Measurements from ENCODE around the gene GJD4.

GJD4 gene

DNA sequence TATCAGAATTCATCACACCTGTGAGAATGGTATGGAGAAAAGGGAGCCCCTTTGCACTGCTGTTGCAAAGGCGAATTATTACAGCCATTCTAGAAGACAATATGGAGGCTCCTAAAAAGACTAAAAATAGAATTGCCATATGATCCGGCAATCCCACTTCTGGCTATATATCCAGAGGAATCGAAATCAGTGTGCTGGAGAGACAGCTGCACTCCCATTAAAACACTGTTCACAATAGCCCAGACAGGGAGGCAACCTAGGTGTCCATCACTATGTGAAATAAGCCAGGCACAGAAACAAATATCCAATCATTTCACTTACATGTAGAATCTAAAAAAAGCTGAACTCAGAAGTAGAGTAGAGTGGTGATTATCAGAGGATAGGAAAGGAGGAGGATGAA is 26.0 kb upstream of the GJD4 start:
- no peak overlapping the region for H3K9ac ChIP-seq (ENCODE audit: insufficient read length, low read depth)
- H3K27me3 ChIP-seq (ENCODE audit: insufficient read depth, insufficient read length), result no peaks in the 10 kb centered on the region
- no peaks in the 10 kb centered on the region for H3K4me1 ChIP-seq (ENCODE audit: insufficient read depth, insufficient read length)
- DNase-seq (ENCODE audit: low read depth, low spot score), result no peak
- TF ChIP-seq YY1 (IDR thresholded peaks at IDR 0.05; ENCODE audit: insufficient read depth, insufficient read length) (no peak), ZNF274 (IDR thresholded peaks at IDR 0.05; ENCODE audit: low read depth, low read length) (no peak), SUZ12 (IDR thresholded peaks at IDR 0.05; ENCODE audit: extremely low read depth, insufficient read depth, insufficient read length) (no peak)
- no peaks in the 10 kb centered on the region for H3K36me3 ChIP-seq (ENCODE audit: insufficient read depth, insufficient read length, low read length)
- H3K4me3 ChIP-seq (ENCODE audit: insufficient read length, low read depth), result no peak overlapping the region
- H3K9me3 ChIP-seq (ENCODE audit: insufficient read depth, low read length), result no peaks in the 10 kb centered on the region

DNA sequence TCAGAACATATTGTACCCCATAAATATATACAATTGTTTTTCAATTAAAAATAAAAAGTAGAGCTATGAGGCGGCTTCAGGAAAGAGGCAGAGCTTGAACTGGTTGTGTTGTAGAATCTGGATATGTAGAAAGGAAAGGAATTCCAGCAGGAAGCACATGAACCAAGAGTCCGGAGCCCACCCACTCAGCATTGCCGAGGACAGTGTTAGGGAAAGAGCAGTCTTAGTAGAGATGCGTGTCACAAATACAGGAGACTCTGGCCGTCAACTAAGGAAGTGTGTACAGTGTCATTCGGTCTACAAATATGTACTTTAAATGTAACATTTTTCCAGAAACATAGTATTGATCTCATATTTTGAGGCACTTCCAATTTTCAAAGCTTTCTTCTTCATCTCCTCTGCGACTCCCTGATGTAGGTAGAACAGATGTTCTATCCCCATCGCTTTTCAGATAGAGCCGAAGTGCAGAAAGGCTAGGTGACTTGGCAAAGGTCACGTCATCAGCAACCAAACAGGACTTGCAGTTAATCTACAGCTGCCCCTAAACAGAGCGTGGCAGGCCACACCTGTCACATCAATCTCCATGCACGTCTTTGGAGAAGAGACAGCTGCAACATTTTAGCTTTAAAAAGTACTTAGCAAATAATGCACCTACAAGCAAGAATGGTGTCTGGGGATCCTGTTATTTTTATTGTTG is 25.3 kb upstream of the GJD4 start:
- H3K36me3 ChIP-seq (ENCODE audit: insufficient read depth, insufficient read length, low read length), result no peaks in the 10 kb centered on the region
- no peak overlapping the region for H3K4me3 ChIP-seq (ENCODE audit: insufficient read length, low read depth)
- no peak for DNase-seq (ENCODE audit: low read depth, low spot score)
- H3K27me3 ChIP-seq (ENCODE audit: insufficient read depth, insufficient read length), result no peaks in the 10 kb centered on the region
- no peaks in the 10 kb centered on the region for H3K9me3 ChIP-seq (ENCODE audit: insufficient read depth, low read length)
- no peak for TF ChIP-seq ZNF274 (IDR thresholded peaks at IDR 0.05; ENCODE audit: low read depth, low read length)
- no peak for TF ChIP-seq YY1 (IDR thresholded peaks at IDR 0.05; ENCODE audit: insufficient read depth, insufficient read length)
- TF ChIP-seq SUZ12 (IDR thresholded peaks at IDR 0.05; ENCODE audit: extremely low read depth, insufficient read depth, insufficient read length), result no peak
- no peaks in the 10 kb centered on the region for H3K4me1 ChIP-seq (ENCODE audit: insufficient read depth, insufficient read length)
- H3K9ac ChIP-seq (ENCODE audit: insufficient read length, low read depth), result no peak overlapping the region

DNA sequence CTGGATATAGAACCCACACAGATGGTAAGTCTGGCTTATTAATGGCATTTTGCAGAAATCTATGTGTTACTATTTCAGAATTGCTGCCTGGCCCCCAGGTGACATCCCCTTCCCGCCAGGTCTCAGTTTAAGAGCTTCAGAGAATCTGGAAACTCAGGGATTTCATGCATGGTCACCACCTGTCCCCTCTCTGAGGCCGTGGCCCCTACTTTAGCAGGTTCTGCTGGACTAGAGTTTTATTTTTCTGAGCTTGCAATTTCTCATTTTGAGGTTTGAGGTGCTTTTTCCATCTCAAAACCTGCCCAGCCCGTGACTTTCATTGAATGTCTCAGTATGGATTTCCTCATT is 24.7 kb upstream of the GJD4 start:
- no peak overlapping the region for H3K9ac ChIP-seq (ENCODE audit: insufficient read length, low read depth)
- H3K27me3 ChIP-seq (ENCODE audit: insufficient read depth, insufficient read length), result no peaks in the 10 kb centered on the region
- no peak overlapping the region for H3K4me3 ChIP-seq (ENCODE audit: insufficient read length, low read depth)
- H3K36me3 ChIP-seq (ENCODE audit: insufficient read depth, insufficient read length, low read length), result no peaks in the 10 kb centered on the region
- TF ChIP-seq YY1 (IDR thresholded peaks at IDR 0.05; ENCODE audit: insufficient read depth, insufficient read length) (no peak), ZNF274 (IDR thresholded peaks at IDR 0.05; ENCODE audit: low read depth, low read length) (no peak), SUZ12 (IDR thresholded peaks at IDR 0.05; ENCODE audit: extremely low read depth, insufficient read depth, insufficient read length) (no peak)
- DNase-seq (ENCODE audit: low read depth, low spot score), result no peak
- no peaks in the 10 kb centered on the region for H3K9me3 ChIP-seq (ENCODE audit: insufficient read depth, low read length)
- H3K4me1 ChIP-seq (ENCODE audit: insufficient read depth, insufficient read length), result no peaks in the 10 kb centered on the region

DNA sequence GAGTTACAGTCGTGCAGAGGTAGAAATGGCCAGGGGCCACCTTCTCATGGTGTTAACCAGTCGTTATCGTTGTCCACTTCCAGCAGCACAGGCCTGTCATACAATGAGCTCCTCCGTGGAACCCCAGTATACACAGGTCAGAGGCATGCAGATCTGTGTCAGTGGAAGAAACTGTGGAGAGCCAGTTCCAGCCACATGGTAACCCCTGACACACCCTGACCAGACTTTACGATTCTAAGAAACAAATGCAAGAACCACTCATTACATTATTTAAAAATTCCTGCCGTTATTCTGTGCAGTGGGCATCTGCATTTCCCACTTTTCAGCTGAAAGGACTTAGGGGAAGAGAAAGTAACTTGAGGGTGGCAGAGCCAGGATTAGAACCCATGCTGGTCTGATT is 23.5 kb upstream of the GJD4 start:
- no peaks in the 10 kb centered on the region for H3K27me3 ChIP-seq (ENCODE audit: insufficient read depth, insufficient read length)
- no peak for DNase-seq (ENCODE audit: low read depth, low spot score)
- H3K9me3 ChIP-seq (ENCODE audit: insufficient read depth, low read length), result no peaks in the 10 kb centered on the region
- no peaks in the 10 kb centered on the region for H3K4me1 ChIP-seq (ENCODE audit: insufficient read depth, insufficient read length)
- no peak overlapping the region for H3K9ac ChIP-seq (ENCODE audit: insufficient read length, low read depth)
- no peak overlapping the region for H3K4me3 ChIP-seq (ENCODE audit: insufficient read length, low read depth)
- H3K36me3 ChIP-seq (ENCODE audit: insufficient read depth, insufficient read length, low read length), result no peaks in the 10 kb centered on the region
- TF ChIP-seq SUZ12 (IDR thresholded peaks at IDR 0.05; ENCODE audit: extremely low read depth, insufficient read depth, insufficient read length), result no peak
- TF ChIP-seq ZNF274 (IDR thresholded peaks at IDR 0.05; ENCODE audit: low read depth, low read length), result no peak
- TF ChIP-seq YY1 (IDR thresholded peaks at IDR 0.05; ENCODE audit: insufficient read depth, insufficient read length), result no peak

DNA sequence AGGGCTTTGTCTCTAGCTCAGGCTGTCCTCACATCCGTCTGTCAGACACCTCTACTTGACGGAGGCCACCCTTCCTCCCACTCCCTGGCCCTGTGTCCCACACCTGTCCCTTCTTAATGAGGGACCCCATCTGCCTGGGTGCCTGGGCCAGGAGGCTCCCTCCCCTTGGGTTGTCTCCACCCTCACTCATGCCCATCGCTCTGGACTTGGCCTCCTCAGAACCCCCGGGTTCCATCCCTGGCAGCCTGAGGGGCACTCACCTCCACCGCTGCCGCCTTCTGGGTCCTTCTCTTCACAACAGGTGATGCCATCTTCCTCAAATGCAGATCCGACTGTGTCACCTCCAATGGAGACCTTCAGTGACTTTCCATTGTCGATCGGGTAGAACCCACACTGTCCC is 20.2 kb upstream of the GJD4 start:
- Histone ChIP-seq H3K9me3 (ENCODE audit: insufficient read depth, low read length) (no peaks in the 10 kb centered on the region), H3K9ac (ENCODE audit: insufficient read length, low read depth) (no peak overlapping the region), H3K4me1 (ENCODE audit: insufficient read depth, insufficient read length) (no peaks in the 10 kb centered on the region), H3K4me3 (ENCODE audit: insufficient read length, low read depth) (no peak overlapping the region), H3K27me3 (ENCODE audit: insufficient read depth, insufficient read length) (no peaks in the 10 kb centered on the region), H3K36me3 (ENCODE audit: insufficient read depth, insufficient read length, low read length) (no peaks in the 10 kb centered on the region)
- DNase-seq (ENCODE audit: low read depth, low spot score), result no peak
- no peak for TF ChIP-seq ZNF274 (IDR thresholded peaks at IDR 0.05; ENCODE audit: low read depth, low read length)
- no peak for TF ChIP-seq YY1 (IDR thresholded peaks at IDR 0.05; ENCODE audit: insufficient read depth, insufficient read length)
- no peak for TF ChIP-seq SUZ12 (IDR thresholded peaks at IDR 0.05; ENCODE audit: extremely low read depth, insufficient read depth, insufficient read length)

DNA sequence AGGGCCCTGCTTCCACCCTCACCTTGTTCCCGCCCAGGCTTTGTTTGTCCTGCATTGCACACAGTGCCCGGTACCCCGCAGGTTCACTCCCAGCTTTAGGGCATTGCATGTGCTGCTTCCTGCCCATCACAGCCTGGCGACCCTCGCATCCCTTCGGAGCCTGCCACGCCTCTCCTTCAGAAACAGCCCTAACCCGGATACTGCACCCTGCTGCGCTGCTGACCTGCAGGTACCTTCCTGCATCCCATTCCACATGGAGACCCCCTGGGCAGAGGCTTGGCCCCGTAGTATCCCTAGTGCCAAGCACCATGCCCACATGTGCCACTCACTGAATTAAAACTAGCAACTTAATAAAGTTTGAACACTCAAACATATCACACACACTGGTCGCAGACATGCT is 19.8 kb upstream of the GJD4 start:
- Histone ChIP-seq H3K4me3 (ENCODE audit: insufficient read length, low read depth) (no peak overlapping the region), H3K36me3 (ENCODE audit: insufficient read depth, insufficient read length, low read length) (no peaks in the 10 kb centered on the region), H3K9me3 (ENCODE audit: insufficient read depth, low read length) (no peaks in the 10 kb centered on the region), H3K27me3 (ENCODE audit: insufficient read depth, insufficient read length) (no peaks in the 10 kb centered on the region), H3K4me1 (ENCODE audit: insufficient read depth, insufficient read length) (no peaks in the 10 kb centered on the region), H3K9ac (ENCODE audit: insufficient read length, low read depth) (no peak overlapping the region)
- DNase-seq (ENCODE audit: low read depth, low spot score), result no peak
- no peak for TF ChIP-seq SUZ12 (IDR thresholded peaks at IDR 0.05; ENCODE audit: extremely low read depth, insufficient read depth, insufficient read length)

DNA sequence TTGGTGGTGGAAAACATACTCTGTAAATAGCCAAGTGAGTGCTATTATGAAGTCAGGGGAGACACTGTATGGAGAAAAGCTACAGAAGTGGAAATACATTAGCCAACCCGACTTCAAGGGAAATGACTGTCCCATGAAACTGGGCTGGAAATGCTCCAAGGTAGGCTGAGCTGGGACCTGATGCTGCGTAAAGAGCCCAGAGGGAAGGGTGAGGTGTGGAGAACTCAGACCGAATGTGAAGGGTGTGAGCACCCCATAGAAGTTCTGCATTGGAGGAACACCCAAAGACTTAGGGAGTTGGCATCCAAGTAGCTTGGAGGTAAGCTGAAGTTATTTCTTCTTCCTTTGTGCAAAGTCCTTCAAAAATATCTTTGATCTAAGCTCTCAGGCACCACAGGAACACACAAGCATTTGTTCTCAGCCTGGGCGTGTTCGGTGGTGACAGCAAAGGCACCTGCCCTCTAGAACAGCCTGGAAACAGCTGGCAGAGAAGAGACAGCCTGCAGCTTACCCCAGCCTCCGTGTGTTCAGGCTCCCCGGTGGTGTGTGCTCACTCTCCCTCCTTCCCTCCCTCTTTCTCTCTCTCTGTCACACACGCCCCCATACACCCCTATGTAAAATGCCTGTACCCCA is 19.1 kb upstream of the GJD4 start:
- H3K4me1 ChIP-seq (ENCODE audit: insufficient read depth, insufficient read length), result no peaks in the 10 kb centered on the region
- no peaks in the 10 kb centered on the region for H3K36me3 ChIP-seq (ENCODE audit: insufficient read depth, insufficient read length, low read length)
- H3K4me3 ChIP-seq (ENCODE audit: insufficient read length, low read depth), result no peak overlapping the region
- no peak for DNase-seq (ENCODE audit: low read depth, low spot score)
- H3K27me3 ChIP-seq (ENCODE audit: insufficient read depth, insufficient read length), result no peaks in the 10 kb centered on the region
- TF ChIP-seq ZNF274 (IDR thresholded peaks at IDR 0.05; ENCODE audit: low read depth, low read length), result no peak
- TF ChIP-seq SUZ12 (IDR thresholded peaks at IDR 0.05; ENCODE audit: extremely low read depth, insufficient read depth, insufficient read length), result no peak
- no peak for TF ChIP-seq YY1 (IDR thresholded peaks at IDR 0.05; ENCODE audit: insufficient read depth, insufficient read length)
- 0 out of 2 replicates have a peak, but pooled peaks cover 1% of the 10 kb centered on the region for H3K9me3 ChIP-seq (ENCODE audit: insufficient read depth, low read length)
- H3K9ac ChIP-seq (ENCODE audit: insufficient read length, low read depth), result no peak overlapping the region
